Ishikawa (cell line): ENCODE measurements around the gene ZNF132.

Experiments
- CEBPB ChIP-seq: IDR thresholded peaks from 2 replicates; pipeline ENCODE4 v1.6.1; 2012
- CREB1 ChIP-seq: IDR thresholded peaks from 2 replicates; pipeline ENCODE4 v1.6.1; 2012; ENCODE audit warnings: low read depth
- EGR1 ChIP-seq: IDR thresholded peaks from 2 replicates; pipeline ENCODE4 v1.6.1; 2012
- EP300 ChIP-seq: IDR thresholded peaks from 2 replicates; pipeline ENCODE4 v1.6.1; 2012; ENCODE audit warnings: borderline replicate concordance
- FOXM1 ChIP-seq: IDR thresholded peaks from 2 replicates; pipeline ENCODE4 v1.6.1; 2012; ENCODE audit warnings: low read depth, borderline replicate concordance
- NFIC ChIP-seq: IDR thresholded peaks from 2 replicates; pipeline ENCODE4 v1.6.1; 2012
- RAD21 ChIP-seq: IDR thresholded peaks from 2 replicates; pipeline ENCODE4 v1.6.1; 2012; ENCODE audit warnings: low read depth
- TAF1 ChIP-seq: IDR thresholded peaks from 2 replicates; pipeline ENCODE4 v1.6.1; 2012; ENCODE audit warnings: low read depth, mild to moderate bottlenecking
- TCF12 ChIP-seq: IDR thresholded peaks from 2 replicates; pipeline ENCODE4 v1.6.1; 2012; ENCODE audit warnings: low read depth
- TEAD4 ChIP-seq: IDR thresholded peaks from 2 replicates; pipeline ENCODE4 v1.6.1; 2012
- YY1 ChIP-seq: IDR thresholded peaks from 2 replicates; pipeline ENCODE4 v1.6.1; 2012; ENCODE audit warnings: low read depth
- ZBTB7A ChIP-seq: IDR thresholded peaks from 2 replicates; pipeline ENCODE4 v1.6.1; 2012; ENCODE audit warnings: low read depth
- TF ChIP-seq, protein P1 (sequence below): IDR thresholded peaks from 2 replicates; pipeline ENCODE4 v1.6.1; 2012
- TF ChIP-seq, protein P2 (sequence below): IDR thresholded peaks from 2 replicates; pipeline ENCODE4 v1.6.1; 2012
- TF ChIP-seq, protein P3 (sequence below): IDR thresholded peaks from 2 replicates; pipeline ENCODE4 v1.6.1; 2012; ENCODE audit warnings: low read depth, mild to moderate bottlenecking

Gene ZNF132

DNA sequence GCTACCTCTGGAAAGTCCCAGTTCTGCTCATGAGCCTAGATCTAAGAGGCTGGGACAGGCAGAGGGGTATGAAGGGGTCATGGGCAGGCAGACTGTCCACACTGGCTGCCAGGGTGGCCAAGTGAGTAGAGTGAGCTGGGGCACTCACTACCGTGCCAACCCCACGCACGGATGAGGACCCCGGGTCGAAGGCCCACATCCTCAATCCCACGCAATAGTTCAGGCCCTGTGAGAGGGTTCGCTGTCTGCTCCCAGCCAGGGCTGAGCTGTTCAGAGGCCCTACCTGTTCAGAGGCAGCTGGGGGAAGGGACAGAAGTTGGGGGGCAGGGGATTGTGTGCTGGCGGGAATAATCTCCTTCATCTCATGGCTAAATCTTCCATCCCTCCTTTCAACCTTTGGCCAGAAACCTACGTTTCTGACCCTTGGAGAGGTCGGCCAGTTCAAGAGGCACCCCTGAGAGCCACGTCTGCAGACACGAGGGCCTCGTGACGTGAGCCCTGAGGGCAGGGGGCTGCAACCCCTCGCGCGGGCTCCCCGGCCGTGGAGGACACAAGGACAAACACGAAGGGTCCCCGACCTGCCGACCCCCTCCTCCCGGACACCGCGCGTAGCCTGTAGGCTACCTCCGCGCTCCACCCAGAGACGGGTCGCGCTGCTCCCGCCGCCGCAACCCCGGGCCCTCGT, 53.9 kb downstream of the ZNF132 start:
- peak; percentile 78 for TF ChIP-seq ZBTB7A
- TF ChIP-seq, protein P1, sequence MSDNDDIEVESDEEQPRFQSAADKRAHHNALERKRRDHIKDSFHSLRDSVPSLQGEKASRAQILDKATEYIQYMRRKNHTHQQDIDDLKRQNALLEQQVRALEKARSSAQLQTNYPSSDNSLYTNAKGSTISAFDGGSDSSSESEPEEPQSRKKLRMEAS: no peak
- no peak for TF ChIP-seq EP300
- TF ChIP-seq CEBPB: no peak
- no peak for TF ChIP-seq RAD21
- no peak for TF ChIP-seq TCF12

DNA sequence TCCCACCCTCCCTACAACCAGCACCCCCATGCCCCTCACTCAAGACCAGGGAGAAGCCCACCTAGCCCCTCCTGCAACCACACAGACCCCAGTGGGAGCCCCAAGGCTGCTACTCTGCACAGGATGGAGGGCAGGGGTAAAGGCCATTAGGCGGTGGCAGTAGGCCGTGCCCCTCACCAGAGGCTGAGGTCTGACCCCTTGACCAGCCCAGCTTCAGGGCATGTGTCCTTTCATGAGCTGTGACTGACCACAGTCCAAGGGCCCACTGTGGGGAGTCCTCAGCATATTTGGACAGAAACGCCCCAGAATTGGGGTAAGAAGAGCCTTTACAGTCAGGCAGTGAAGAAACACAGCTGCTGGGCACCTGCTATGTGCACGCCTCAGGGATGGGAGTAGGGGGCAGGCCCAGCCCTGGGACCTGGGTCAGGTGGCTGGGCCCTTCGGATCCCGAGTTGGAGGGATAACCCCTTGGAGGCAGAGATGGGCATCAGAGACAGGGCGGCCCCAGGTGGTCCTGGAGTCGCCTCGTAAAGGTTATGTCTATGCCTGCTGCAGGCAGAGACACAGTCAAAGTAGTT, 54.6 kb downstream of the ZNF132 start:
- TF ChIP-seq, protein P2, sequence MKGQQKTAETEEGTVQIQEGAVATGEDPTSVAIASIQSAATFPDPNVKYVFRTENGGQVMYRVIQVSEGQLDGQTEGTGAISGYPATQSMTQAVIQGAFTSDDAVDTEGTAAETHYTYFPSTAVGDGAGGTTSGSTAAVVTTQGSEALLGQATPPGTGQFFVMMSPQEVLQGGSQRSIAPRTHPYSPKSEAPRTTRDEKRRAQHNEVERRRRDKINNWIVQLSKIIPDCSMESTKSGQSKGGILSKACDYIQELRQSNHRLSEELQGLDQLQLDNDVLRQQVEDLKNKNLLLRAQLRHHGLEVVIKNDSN: no peak
- no peak for TF ChIP-seq EGR1
- TF ChIP-seq YY1: no peak
- TF ChIP-seq CREB1: no peak
- TF ChIP-seq FOXM1: no peak
- no peak for TF ChIP-seq TAF1
- no peak for TF ChIP-seq TCF12
- TF ChIP-seq, protein P1: no peak
- no peak for TF ChIP-seq ZBTB7A
- TF ChIP-seq NFIC: no peak
- TF ChIP-seq CEBPB: no peak
- TF ChIP-seq TEAD4: no peak
- no peak for TF ChIP-seq RAD21
- no peak for TF ChIP-seq EP300
- TF ChIP-seq, protein P3, sequence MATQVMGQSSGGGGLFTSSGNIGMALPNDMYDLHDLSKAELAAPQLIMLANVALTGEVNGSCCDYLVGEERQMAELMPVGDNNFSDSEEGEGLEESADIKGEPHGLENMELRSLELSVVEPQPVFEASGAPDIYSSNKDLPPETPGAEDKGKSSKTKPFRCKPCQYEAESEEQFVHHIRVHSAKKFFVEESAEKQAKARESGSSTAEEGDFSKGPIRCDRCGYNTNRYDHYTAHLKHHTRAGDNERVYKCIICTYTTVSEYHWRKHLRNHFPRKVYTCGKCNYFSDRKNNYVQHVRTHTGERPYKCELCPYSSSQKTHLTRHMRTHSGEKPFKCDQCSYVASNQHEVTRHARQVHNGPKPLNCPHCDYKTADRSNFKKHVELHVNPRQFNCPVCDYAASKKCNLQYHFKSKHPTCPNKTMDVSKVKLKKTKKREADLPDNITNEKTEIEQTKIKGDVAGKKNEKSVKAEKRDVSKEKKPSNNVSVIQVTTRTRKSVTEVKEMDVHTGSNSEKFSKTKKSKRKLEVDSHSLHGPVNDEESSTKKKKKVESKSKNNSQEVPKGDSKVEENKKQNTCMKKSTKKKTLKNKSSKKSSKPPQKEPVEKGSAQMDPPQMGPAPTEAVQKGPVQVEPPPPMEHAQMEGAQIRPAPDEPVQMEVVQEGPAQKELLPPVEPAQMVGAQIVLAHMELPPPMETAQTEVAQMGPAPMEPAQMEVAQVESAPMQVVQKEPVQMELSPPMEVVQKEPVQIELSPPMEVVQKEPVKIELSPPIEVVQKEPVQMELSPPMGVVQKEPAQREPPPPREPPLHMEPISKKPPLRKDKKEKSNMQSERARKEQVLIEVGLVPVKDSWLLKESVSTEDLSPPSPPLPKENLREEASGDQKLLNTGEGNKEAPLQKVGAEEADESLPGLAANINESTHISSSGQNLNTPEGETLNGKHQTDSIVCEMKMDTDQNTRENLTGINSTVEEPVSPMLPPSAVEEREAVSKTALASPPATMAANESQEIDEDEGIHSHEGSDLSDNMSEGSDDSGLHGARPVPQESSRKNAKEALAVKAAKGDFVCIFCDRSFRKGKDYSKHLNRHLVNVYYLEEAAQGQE: no peak

DNA sequence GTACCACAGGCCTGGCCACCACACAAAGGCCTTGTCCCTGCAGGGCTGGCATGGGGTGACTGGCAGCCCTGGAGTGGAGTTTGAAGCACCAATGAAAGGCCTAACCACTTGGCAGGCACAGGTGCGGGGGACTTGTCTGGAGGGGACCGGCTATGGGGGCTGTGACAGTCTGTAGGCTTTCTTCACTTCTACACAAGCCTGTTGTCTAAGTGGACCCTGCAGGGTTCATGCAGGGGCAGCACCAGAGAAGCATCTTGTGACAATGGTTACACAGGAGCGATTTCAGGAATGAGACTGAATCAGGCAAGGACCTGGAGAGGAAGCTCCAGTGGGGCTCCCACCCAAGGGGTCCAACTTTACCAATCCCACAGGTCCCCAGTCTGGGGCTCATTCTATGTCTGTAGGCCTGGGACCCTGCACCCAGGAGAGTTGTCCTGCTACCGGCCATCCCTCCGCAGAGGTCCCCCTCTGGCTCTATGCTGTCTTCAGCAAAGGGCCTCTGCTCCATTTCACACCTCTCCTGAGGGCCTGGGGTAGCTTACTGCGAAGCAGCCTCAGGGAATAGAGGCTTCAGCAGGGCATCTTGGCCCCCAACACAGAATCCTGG, 56.9 kb downstream of the ZNF132 start:
- TF ChIP-seq, protein P1: no peak
- TF ChIP-seq EP300 (no peak), TEAD4 (no peak), NFIC (no peak), TCF12 (no peak), CREB1 (no peak), CEBPB (no peak), FOXM1 (no peak), ZBTB7A (no peak)
- TF ChIP-seq, protein P2: no peak
